GM23338 (cell line): ENCODE results near the gene TNFRSF21. TPM values are rescaled to one million over a fixed set of nuclear protein-coding genes. Genes with fewer than 3 reads are reported as not detected.

ENCODE experiments used
- ATAC-seq: fragments of 200-7000 bp; cut with Tn5 transposase; 3 replicates; pipeline ENCODE4 v1.9.1; 2020
- DNase-seq: peaks from one replicate; pipeline ENCODE4 v3.0.0-alpha.2; 2015; ENCODE audit warnings: low spot score
- H2AFZ ChIP-seq: fragments of 200-600 bp; sonication (generic); 2 replicates; pipeline ENCODE4 v1.8.0; 2016; ENCODE audit warnings: antibody characterized with exemption, mild to moderate bottlenecking, moderate library complexity
- H3F3A ChIP-seq: fragments of 200-600 bp; sonication (generic); replicated peaks from 2 replicates; pipeline ENCODE4 v1.8.0; 2017; ENCODE audit warnings: antibody characterized with exemption, mixed run types, low read depth
- H3K27ac ChIP-seq: fragments of 200-600 bp; sonication (generic); 2 replicates; pipeline ENCODE4 v1.6.1; 2016; ENCODE audit warnings: low read depth
- H3K27me3 ChIP-seq: fragments of 200-600 bp; sonication (generic); 2 replicates; pipeline ENCODE4 v1.8.0; 2016; ENCODE audit warnings: mild to moderate bottlenecking, mixed run types, moderate library complexity; ENCODE audit not compliant: insufficient read depth
- H3K36me3 ChIP-seq: fragments of 200-600 bp; sonication (generic); 2 replicates; pipeline ENCODE4 v1.8.0; 2016; ENCODE audit warnings: mild to moderate bottlenecking; ENCODE audit not compliant: insufficient read depth
- H3K4me1 ChIP-seq: fragments of 200-600 bp; sonication (generic); 2 replicates; pipeline ENCODE4 v1.8.0; 2016; ENCODE audit warnings: mild to moderate bottlenecking, moderate library complexity; ENCODE audit not compliant: insufficient read depth
- H3K4me2 ChIP-seq: fragments of 200-600 bp; sonication (generic); 2 replicates; pipeline ENCODE4 v1.7.1; 2017; ENCODE audit warnings: mixed run types
- H3K4me3 ChIP-seq: fragments of 200-600 bp; sonication (generic); 2 replicates; pipeline ENCODE4 v1.6.1; 2016; ENCODE audit warnings: mixed run types
- H3K79me2 ChIP-seq: fragments of 200-600 bp; sonication (generic); replicated peaks from 2 replicates; pipeline ENCODE4 v1.8.0; 2017; ENCODE audit warnings: mild to moderate bottlenecking; ENCODE audit not compliant: insufficient read depth
- H3K9me2 ChIP-seq: fragments of 200-600 bp; sonication (generic); 2 replicates; pipeline ENCODE4 v1.8.0; 2017; ENCODE audit not compliant: insufficient read depth
- H4K20me1 ChIP-seq: fragments of 200-600 bp; sonication (generic); replicated peaks from 2 replicates; pipeline ENCODE4 v1.8.0; 2017; ENCODE audit warnings: mild to moderate bottlenecking; ENCODE audit not compliant: insufficient read depth
- H3K27ac Mint-ChIP-seq: 2 replicates; pipeline ENCODE4 v1.8.0; 2020; ENCODE audit warnings: inconsistent platforms, mild to moderate bottlenecking, moderate library complexity, mixed read lengths
- H3K27me3 Mint-ChIP-seq: 3 replicates; pipeline ENCODE4 v1.8.0; 2022; ENCODE audit warnings: low read depth, mild to moderate bottlenecking, moderate library complexity, mixed read lengths, inconsistent platforms; ENCODE audit not compliant: insufficient read depth, poor library complexity
- H3K36me3 Mint-ChIP-seq: 3 replicates; pipeline ENCODE4 v1.8.0; 2021; ENCODE audit warnings: low read depth, mild to moderate bottlenecking, inconsistent platforms, moderate library complexity, mixed read lengths
- H3K4me1 Mint-ChIP-seq: 3 replicates; pipeline ENCODE4 v1.8.0; 2020; ENCODE audit warnings: mild to moderate bottlenecking, inconsistent platforms, mixed read lengths
- H3K4me3 Mint-ChIP-seq: 3 replicates; pipeline ENCODE4 v1.8.0; 2021; ENCODE audit warnings: moderate library complexity, mild to moderate bottlenecking, inconsistent platforms, mixed read lengths
- H3K9me3 Mint-ChIP-seq: 3 replicates; pipeline ENCODE4 v1.8.0; 2020; ENCODE audit warnings: moderate library complexity, mild to moderate bottlenecking, inconsistent platforms, mixed read lengths
- CREB1 ChIP-seq: fragments of 250-450 bp; sonication (Bioruptor Pico); IDR thresholded peaks from 2 replicates; pipeline ENCODE4 v1.5.0; 2020; ENCODE audit warnings: low read depth, mild to moderate bottlenecking, moderate library complexity
- EZH2 ChIP-seq: fragments of 200-600 bp; sonication (generic); IDR thresholded peaks from one replicate; pipeline ENCODE4 v1.8.0; 2017; ENCODE audit warnings: antibody characterized with exemption, mild to moderate bottlenecking, low read depth; ENCODE audit not compliant: unreplicated experiment
- EZH2phosphoT487 ChIP-seq: fragments of 200-600 bp; sonication (generic); IDR thresholded peaks from one replicate; pipeline ENCODE4 v1.8.1; 2018; ENCODE audit warnings: antibody characterized with exemption; ENCODE audit not compliant: unreplicated experiment
- JUNB ChIP-seq: IDR thresholded peaks from one replicate; pipeline ENCODE4 v1.6.1; 2016; ENCODE audit warnings: antibody characterized with exemption; ENCODE audit not compliant: unreplicated experiment
- NANOG ChIP-seq: IDR thresholded peaks from 2 replicates; pipeline ENCODE4 v1.6.1; 2016; ENCODE audit warnings: antibody characterized with exemption, borderline replicate concordance
- polyA plus RNA-seq: library from polyadenylated mRNA; unstranded; fragments of >200 nt; fragmentation: Nextera tagmentation; extraction: Ambion mirVana; gene quantifications from 2 replicates; pipeline ENCODE4 v1.2.1, GENCODE V29; 2016
- total RNA-seq: library from RNA; depleted of rRNA; stranded (reverse); fragments of >200 nt; shearing (Covaris generic); gene quantifications from 2 replicates; pipeline ENCODE4 v1.2.3, GENCODE V29; 2014
- TF ChIP-seq, protein P1 (sequence below): IDR thresholded peaks from one replicate; pipeline ENCODE4 v1.6.1; 2018; ENCODE audit warnings: antibody characterized with exemption; ENCODE audit not compliant: unreplicated experiment
- TF ChIP-seq, protein P2 (sequence below): IDR thresholded peaks from 2 replicates; pipeline ENCODE4 v1.6.1; 2016; ENCODE audit warnings: antibody characterized with exemption
- TF ChIP-seq, protein P3 (sequence below): fragments of 250-450 bp; sonication (Bioruptor Pico); IDR thresholded peaks from 2 replicates; pipeline ENCODE4 v1.5.0; 2020; ENCODE audit warnings: mild to moderate bottlenecking, moderate library complexity

Gene TNFRSF21
- total and polyA plus RNA-seq, 2 experiments from 2014 or later: 22.1 to 48.1 TPM

DNA sequence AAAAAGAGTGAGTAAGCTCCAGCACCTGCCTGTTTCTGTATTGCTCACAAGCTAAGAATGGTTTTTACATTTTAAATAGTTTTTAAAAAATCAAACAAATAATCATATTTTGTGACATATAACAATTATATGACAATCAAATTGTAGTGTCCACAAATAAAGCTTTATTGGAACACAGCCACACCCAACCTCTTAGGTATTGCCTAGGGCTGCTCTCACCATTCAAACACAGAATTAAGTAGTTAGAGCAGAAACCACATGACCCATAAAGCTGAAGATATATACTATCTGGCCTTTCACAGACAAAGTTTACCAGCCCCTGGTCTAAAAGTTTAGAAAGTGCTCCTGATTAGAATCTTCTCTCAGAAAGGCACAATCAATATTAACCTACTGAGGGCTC lies 11.2 kb downstream of the TNFRSF21 start (continued):
- TF ChIP-seq CREB1 (CRISPR knock-in tag) (no peak), EZH2 (no peak), JUNB (no peak)
- TF ChIP-seq, protein P1, sequence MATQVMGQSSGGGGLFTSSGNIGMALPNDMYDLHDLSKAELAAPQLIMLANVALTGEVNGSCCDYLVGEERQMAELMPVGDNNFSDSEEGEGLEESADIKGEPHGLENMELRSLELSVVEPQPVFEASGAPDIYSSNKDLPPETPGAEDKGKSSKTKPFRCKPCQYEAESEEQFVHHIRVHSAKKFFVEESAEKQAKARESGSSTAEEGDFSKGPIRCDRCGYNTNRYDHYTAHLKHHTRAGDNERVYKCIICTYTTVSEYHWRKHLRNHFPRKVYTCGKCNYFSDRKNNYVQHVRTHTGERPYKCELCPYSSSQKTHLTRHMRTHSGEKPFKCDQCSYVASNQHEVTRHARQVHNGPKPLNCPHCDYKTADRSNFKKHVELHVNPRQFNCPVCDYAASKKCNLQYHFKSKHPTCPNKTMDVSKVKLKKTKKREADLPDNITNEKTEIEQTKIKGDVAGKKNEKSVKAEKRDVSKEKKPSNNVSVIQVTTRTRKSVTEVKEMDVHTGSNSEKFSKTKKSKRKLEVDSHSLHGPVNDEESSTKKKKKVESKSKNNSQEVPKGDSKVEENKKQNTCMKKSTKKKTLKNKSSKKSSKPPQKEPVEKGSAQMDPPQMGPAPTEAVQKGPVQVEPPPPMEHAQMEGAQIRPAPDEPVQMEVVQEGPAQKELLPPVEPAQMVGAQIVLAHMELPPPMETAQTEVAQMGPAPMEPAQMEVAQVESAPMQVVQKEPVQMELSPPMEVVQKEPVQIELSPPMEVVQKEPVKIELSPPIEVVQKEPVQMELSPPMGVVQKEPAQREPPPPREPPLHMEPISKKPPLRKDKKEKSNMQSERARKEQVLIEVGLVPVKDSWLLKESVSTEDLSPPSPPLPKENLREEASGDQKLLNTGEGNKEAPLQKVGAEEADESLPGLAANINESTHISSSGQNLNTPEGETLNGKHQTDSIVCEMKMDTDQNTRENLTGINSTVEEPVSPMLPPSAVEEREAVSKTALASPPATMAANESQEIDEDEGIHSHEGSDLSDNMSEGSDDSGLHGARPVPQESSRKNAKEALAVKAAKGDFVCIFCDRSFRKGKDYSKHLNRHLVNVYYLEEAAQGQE: no peak

- H3K9me2 ChIP-seq: no peaks in the 10 kb centered on the region; the same call in 1 of the 2 replicates
- Mint-ChIP-seq H3K4me3 (no peak overlapping the region), H3K27ac (no peak overlapping the region), H3K4me1 (peaks cover 59% of the 10 kb centered on the region), H3K9me3 (no peaks in the 10 kb centered on the region), H3K36me3 (no peaks in the 10 kb centered on the region), H3K27me3 (peaks cover 3% of the 10 kb centered on the region)
- no peak overlapping the region for H3K4me3 ChIP-seq
- H4K20me1 ChIP-seq: peaks cover 65% of the 10 kb centered on the region
- TF ChIP-seq JUNB (no peak), NANOG (no peak), EZH2phosphoT487 (no peak)
- TF ChIP-seq, protein P2, sequence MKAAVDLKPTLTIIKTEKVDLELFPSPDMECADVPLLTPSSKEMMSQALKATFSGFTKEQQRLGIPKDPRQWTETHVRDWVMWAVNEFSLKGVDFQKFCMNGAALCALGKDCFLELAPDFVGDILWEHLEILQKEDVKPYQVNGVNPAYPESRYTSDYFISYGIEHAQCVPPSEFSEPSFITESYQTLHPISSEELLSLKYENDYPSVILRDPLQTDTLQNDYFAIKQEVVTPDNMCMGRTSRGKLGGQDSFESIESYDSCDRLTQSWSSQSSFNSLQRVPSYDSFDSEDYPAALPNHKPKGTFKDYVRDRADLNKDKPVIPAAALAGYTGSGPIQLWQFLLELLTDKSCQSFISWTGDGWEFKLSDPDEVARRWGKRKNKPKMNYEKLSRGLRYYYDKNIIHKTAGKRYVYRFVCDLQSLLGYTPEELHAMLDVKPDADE: no peak
- TF ChIP-seq, protein P3, sequence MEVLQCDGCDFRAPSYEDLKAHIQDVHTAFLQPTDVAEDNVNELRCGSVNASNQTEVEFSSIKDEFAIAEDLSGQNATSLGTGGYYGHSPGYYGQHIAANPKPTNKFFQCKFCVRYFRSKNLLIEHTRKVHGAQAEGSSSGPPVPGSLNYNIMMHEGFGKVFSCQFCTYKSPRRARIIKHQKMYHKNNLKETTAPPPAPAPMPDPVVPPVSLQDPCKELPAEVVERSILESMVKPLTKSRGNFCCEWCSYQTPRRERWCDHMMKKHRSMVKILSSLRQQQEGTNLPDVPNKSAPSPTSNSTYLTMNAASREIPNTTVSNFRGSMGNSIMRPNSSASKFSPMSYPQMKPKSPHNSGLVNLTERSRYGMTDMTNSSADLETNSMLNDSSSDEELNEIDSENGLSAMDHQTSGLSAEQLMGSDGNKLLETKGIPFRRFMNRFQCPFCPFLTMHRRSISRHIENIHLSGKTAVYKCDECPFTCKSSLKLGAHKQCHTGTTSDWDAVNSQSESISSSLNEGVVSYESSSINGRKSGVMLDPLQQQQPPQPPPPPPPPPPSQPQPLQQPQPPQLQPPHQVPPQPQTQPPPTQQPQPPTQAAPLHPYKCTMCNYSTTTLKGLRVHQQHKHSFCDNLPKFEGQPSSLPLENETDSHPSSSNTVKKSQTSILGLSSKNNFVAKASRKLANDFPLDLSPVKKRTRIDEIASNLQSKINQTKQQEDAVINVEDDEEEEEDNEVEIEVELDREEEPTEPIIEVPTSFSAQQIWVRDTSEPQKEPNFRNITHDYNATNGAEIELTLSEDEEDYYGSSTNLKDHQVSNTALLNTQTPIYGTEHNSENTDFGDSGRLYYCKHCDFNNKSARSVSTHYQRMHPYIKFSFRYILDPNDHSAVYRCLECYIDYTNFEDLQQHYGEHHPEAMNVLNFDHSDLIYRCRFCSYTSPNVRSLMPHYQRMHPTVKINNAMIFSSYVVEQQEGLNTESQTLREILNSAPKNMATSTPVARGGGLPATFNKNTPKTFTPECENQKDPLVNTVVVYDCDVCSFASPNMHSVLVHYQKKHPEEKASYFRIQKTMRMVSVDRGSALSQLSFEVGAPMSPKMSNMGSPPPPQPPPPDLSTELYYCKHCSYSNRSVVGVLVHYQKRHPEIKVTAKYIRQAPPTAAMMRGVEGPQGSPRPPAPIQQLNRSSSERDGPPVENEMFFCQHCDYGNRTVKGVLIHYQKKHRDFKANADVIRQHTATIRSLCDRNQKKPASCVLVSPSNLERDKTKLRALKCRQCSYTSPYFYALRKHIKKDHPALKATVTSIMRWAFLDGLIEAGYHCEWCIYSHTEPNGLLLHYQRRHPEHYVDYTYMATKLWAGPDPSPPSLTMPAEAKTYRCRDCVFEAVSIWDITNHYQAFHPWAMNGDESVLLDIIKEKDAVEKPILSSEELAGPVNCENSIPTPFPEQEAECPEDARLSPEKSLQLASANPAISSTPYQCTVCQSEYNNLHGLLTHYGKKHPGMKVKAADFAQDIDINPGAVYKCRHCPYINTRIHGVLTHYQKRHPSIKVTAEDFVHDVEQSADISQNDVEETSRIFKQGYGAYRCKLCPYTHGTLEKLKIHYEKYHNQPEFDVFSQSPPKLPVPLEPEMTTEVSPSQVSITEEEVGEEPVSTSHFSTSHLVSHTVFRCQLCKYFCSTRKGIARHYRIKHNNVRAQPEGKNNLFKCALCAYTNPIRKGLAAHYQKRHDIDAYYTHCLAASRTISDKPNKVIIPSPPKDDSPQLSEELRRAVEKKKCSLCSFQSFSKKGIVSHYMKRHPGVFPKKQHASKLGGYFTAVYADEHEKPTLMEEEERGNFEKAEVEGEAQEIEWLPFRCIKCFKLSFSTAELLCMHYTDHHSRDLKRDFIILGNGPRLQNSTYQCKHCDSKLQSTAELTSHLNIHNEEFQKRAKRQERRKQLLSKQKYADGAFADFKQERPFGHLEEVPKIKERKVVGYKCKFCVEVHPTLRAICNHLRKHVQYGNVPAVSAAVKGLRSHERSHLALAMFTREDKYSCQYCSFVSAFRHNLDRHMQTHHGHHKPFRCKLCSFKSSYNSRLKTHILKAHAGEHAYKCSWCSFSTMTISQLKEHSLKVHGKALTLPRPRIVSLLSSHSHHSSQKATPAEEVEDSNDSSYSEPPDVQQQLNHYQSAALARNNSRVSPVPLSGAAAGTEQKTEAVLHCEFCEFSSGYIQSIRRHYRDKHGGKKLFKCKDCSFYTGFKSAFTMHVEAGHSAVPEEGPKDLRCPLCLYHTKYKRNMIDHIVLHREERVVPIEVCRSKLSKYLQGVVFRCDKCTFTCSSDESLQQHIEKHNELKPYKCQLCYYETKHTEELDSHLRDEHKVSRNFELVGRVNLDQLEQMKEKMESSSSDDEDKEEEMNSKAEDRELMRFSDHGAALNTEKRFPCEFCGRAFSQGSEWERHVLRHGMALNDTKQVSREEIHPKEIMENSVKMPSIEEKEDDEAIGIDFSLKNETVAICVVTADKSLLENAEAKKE (CRISPR knock-in tag): no peak
- H3K79me2 ChIP-seq: peaks cover 100% of the 10 kb centered on the region
- DNase-seq: no peak
- H3F3A ChIP-seq: no peaks in the 10 kb centered on the region
- no peak overlapping the region; the same call in 1 of the 2 replicates for H3K4me2 ChIP-seq
- ATAC-seq: no peak
- H3K27me3 ChIP-seq: no peaks in the 10 kb centered on the region
- no peaks in the 10 kb centered on the region for H3K36me3 ChIP-seq
- no peak overlapping the region for H2AFZ ChIP-seq
- H3K27ac ChIP-seq: no peak overlapping the region
- H3K4me1 ChIP-seq: peaks cover 66% of the 10 kb centered on the region
These were observed 14.7 kb downstream of the TNFRSF21 start for GRCh38 chr6:47294990-47295389.
